Neutrophil (primary cell): ENCODE results near the gene MCTP1.

ENCODE experiments used
- H3K27ac ChIP-seq: fragments of 200-600 bp; sonication (generic); 2 replicates; pipeline ENCODE4 v1.5.1; 2016; ENCODE audit warnings: mild to moderate bottlenecking, moderate library complexity
- H3K27me3 ChIP-seq: fragments of 200-600 bp; sonication (generic); 2 replicates; pipeline ENCODE4 v1.6.0; 2016; ENCODE audit warnings: mild to moderate bottlenecking
- H3K36me3 ChIP-seq: fragments of 200-600 bp; sonication (generic); 2 replicates; pipeline ENCODE4 v1.5.1; 2017
- H3K4me1 ChIP-seq, 2 experiments: fragments of 200-600 bp in 1 of 2; sonication (generic) in 1 of 2; 1 replicate in 1 of 2; 2 replicates in 1 of 2; pipeline versions ENCODE4 v1.5.1 to v1.6.1; 2013 to 2016; ENCODE audit warnings: low read depth in 1 of 2, low read length in 1 of 2, mild to moderate bottlenecking in 1 of 2, moderate library complexity in 1 of 2; ENCODE audit not compliant: control insufficient read depth in 1 of 2, insufficient read depth in 1 of 2
- H3K4me3 ChIP-seq, 2 experiments: fragments of 200-600 bp in 1 of 2; sonication (generic) in 1 of 2; 1 replicate in 1 of 2; 2 replicates in 1 of 2; pipeline ENCODE4 v1.5.1; 2013 to 2016; ENCODE audit warnings: low read depth in 1 of 2, low read length in 1 of 2, mild to moderate bottlenecking in 1 of 2, moderate library complexity in 1 of 2
- H3K9me3 ChIP-seq: fragments of 200-600 bp; sonication (generic); 2 replicates; pipeline ENCODE4 v1.5.1; 2016
- TF ChIP-seq, protein P1 (sequence below): fragments of 200-600 bp; sonication (generic); IDR thresholded peaks from 2 replicates; pipeline ENCODE4 v1.5.1; 2016; ENCODE audit warnings: antibody characterized with exemption

The MCTP1 gene

GRCh38 chr5:94698197-94698596, 586.7 kb downstream of the MCTP1 start:
- no peaks in the 10 kb centered on the region for H3K27me3 ChIP-seq
- H3K36me3 ChIP-seq, result peaks cover 36% of the 10 kb centered on the region
- no peaks in the 10 kb centered on the region for H3K4me1 ChIP-seq
- no peak overlapping the region for H3K27ac ChIP-seq
- TF ChIP-seq, protein P1, sequence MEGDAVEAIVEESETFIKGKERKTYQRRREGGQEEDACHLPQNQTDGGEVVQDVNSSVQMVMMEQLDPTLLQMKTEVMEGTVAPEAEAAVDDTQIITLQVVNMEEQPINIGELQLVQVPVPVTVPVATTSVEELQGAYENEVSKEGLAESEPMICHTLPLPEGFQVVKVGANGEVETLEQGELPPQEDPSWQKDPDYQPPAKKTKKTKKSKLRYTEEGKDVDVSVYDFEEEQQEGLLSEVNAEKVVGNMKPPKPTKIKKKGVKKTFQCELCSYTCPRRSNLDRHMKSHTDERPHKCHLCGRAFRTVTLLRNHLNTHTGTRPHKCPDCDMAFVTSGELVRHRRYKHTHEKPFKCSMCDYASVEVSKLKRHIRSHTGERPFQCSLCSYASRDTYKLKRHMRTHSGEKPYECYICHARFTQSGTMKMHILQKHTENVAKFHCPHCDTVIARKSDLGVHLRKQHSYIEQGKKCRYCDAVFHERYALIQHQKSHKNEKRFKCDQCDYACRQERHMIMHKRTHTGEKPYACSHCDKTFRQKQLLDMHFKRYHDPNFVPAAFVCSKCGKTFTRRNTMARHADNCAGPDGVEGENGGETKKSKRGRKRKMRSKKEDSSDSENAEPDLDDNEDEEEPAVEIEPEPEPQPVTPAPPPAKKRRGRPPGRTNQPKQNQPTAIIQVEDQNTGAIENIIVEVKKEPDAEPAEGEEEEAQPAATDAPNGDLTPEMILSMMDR, result no peak
- H3K9me3 ChIP-seq, result no peaks in the 10 kb centered on the region
- no peak overlapping the region for H3K4me3 ChIP-seq

DNA sequence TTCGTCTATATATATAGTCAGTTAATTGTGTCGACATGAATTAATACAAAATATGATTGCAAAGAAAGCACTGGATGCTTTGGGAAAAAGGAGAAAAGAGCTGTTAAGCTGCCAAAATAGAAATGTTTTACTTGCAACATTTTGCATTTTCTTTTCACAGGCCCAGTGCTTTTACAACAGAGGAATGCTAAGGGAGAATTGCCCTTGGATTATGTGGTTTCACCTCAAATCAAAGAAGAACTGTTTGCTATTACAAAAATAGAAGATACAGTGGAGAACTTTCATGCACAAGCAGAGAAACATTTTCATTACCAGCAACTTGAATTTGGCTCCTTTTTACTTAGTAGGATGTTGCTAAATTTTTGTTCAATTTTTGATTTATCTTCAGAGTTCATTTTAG, 590.2 kb downstream of the MCTP1 start:
- Histone ChIP-seq H3K4me1 (peaks cover 5 to 6% of the 10 kb centered on the region in 2 experiments), H3K27ac (no peak overlapping the region), H3K27me3 (no peaks in the 10 kb centered on the region), H3K4me3 (no peak overlapping the region), H3K36me3 (peaks cover 23% of the 10 kb centered on the region), H3K9me3 (no peaks in the 10 kb centered on the region)
- TF ChIP-seq, protein P1, result no peak

GRCh38 chr5:94693845-94694370, 591.0 kb downstream of the MCTP1 start:
- no peaks in the 10 kb centered on the region for H3K9me3 ChIP-seq
- H3K36me3 ChIP-seq, result peaks cover 29% of the 10 kb centered on the region
- H3K27me3 ChIP-seq, result no peaks in the 10 kb centered on the region
- no peak overlapping the region for H3K27ac ChIP-seq
- H3K4me3 ChIP-seq, result no peak overlapping the region
- H3K4me1 ChIP-seq, result peaks cover 5 to 6% of the 10 kb centered on the region in 2 experiments
- TF ChIP-seq, protein P1, result no peak

DNA sequence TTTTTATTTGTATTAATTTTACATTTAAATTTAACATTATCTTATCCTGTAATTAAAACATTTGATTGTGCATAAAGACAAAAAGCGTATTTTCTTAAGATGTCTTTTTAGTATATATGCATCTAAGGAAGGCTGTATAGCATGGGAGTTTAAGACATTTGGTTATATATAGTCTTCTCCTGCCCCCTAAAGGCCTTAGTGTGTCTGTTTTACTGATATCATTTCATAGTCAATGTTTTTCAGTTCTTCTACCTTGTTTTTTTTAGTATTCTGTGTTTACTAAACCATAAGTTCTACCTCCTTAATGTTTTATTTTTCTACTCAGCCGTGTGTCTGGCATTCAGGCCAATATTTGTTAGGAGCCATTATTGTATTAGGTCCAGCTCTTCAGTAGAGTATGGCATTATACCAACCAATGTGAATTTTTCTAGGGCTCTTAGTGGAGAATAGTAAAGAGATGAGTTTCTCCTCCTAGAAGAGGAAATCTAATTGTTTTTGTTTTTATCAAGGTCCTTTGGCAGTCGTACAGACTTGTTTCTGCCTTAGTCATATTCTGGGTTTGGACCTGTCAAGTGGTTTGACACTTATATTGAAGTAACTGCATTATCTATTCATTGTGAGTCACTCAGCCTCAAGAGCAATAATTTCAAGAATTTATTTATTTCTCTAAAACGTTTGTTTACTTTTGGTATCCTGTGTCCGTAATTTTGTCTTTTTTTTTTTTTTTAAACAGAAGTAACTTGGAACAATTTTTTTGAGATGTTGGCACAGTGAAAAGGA, 591.7 kb downstream of the MCTP1 start:
- H3K27ac ChIP-seq, result no peak overlapping the region

GRCh38 chr5:94692581-94692980, 592.3 kb downstream of the MCTP1 start:
- Histone ChIP-seq H3K4me1 (peaks cover 5 to 6% of the 10 kb centered on the region in 2 experiments), H3K27me3 (no peaks in the 10 kb centered on the region), H3K27ac (no peak overlapping the region), H3K9me3 (no peaks in the 10 kb centered on the region), H3K36me3 (peaks cover 28% of the 10 kb centered on the region), H3K4me3 (no peak overlapping the region)
- TF ChIP-seq, protein P1, result no peak

More for the DNA sequence above, 591.7 kb downstream of the MCTP1 start:
- Histone ChIP-seq H3K4me3 (no peak overlapping the region), H3K9me3 (no peaks in the 10 kb centered on the region), H3K4me1 (peaks cover 5 to 6% of the 10 kb centered on the region in 2 experiments), H3K36me3 (peaks cover 33% of the 10 kb centered on the region), H3K27me3 (no peaks in the 10 kb centered on the region)
- TF ChIP-seq, protein P1, result no peak
